SK-N-DZ (cell line): Measurements from ENCODE around the gene MACROH2A2. TPM values are rescaled to one million over a fixed set of nuclear protein-coding genes. Genes with fewer than 3 reads are reported as not detected.
"Not testable (repeated sequence)": the region's sequence is repeated elsewhere in the genome, so short reads cannot be mapped to it uniquely, and the experiment has no call there.

Source experiments
- DNase-seq: peaks from one replicate; pipeline ENCODE4 v3.0.0-alpha.2; 2015; ENCODE audit warnings: low spot score
- polyA plus RNA-seq, 2 experiments: library from polyadenylated mRNA; depleted of rRNA; stranded (reverse); fragments of >200 nt; gene quantifications; 2 replicates each; pipeline ENCODE4 v1.2.3, GENCODE V29; 2014

The MACROH2A2 gene
- 107 and 109 TPM in 2 replicates for polyA plus RNA-seq (2014; cell fraction: cytosol; rRNA removed)
- polyA plus RNA-seq (2014; cell fraction: nucleus; rRNA removed), result 53.0 and 56.0 TPM in 2 replicates

GRCh38 chr10:70052462-70053217 is at the start of gene MACROH2A2:
MACROH2A2 (plus strand) TSS chr10:70052846; CDS start chr10:70075659, 22,813 bp downstream.
- DNase-seq, result peak; percentile 89

DNA sequence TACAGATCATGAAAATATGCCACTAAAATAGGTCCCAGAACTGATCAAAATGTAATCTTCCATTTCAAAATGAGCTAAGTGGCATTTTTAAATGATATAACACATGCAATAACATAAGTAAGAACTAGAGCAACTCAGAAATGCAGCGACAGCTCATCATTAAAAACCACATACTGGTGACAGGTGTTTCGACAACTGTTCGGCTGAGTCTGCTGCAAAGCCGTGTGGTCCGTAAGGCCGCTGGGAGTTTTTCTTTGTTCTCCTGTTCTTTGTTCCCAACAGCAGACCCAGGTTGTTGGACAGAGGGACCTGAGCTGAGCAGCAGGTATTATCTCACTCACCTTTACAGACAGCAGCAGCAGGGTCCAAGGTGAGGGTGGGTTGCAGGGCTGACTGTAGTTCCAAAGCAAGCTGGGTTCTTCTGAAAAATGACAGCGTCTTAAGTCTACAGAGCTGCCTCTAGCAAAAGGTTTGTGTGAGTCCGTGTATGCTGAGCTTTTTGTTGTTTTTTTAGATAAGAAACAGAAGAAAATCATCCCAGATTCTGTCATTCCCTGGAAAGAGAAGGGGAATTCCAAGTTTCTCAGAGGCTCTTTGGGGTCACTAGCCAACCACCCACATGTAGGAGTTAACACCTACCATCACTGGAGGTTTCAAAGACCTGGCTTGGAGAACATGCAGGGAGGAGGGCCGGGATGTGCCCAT is 45.4 kb upstream of the MACROH2A2 start:
- no peak for DNase-seq

DNA sequence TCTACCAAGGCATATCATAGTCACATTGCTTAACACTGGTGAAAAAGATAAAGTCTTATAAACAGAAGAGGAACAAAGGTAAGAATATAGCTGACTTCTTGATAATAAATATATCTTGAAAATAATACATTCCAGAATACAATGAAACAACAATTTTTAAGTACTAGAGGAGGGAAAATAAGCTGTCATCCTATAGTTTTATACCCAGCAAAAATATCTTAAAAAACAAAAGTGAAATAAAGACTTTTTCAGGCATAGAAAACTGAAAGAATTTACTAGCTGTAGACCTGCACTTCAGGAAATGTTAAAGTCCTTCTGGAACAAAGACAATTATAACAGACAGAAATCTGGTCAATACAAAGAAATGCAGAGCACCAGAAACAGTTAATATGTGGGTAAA is 21.4 kb upstream of the MACROH2A2 start:
- DNase-seq, result no peak

- no peak for DNase-seq
Observed at GRCh38 chr10:70032667-70033289, 19.9 kb upstream of the MACROH2A2 start.

DNA sequence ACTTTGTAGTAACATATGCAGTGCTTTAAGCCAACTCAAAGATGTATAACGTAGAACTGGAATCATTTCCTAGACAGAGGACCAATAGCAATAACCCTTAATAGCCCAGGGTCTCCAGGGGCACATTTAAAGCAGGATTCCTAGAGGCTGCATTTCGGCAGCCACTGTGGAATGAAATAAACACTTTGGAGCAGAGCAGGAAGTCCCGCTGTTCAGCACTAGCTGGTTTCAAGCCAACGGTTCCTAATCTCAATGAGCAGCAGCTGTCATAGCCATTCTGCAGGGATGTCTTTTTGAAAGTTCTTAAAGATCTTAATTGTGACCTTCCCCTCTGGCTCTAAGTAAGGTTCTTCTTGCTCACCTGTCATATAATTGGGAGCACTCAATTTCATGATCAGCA is 18.4 kb upstream of the MACROH2A2 start:
- DNase-seq, result no peak

- no peak for DNase-seq
Observed at GRCh38 chr10:70035531-70035930, 17.1 kb upstream of the MACROH2A2 start.

- no peak for DNase-seq
Observed at GRCh38 chr10:70038923-70039322, 13.7 kb upstream of the MACROH2A2 start.

- no peak for DNase-seq
Observed at GRCh38 chr10:70041016-70041415, 11.6 kb upstream of the MACROH2A2 start.

GRCh38 chr10:70041739-70042138 is 10.9 kb upstream of the MACROH2A2 start:
- DNase-seq, result not testable (repeated sequence)

GRCh38 chr10:70047066-70047465 is 5.6 kb upstream of the MACROH2A2 start:
- DNase-seq, result not testable (repeated sequence)

DNA sequence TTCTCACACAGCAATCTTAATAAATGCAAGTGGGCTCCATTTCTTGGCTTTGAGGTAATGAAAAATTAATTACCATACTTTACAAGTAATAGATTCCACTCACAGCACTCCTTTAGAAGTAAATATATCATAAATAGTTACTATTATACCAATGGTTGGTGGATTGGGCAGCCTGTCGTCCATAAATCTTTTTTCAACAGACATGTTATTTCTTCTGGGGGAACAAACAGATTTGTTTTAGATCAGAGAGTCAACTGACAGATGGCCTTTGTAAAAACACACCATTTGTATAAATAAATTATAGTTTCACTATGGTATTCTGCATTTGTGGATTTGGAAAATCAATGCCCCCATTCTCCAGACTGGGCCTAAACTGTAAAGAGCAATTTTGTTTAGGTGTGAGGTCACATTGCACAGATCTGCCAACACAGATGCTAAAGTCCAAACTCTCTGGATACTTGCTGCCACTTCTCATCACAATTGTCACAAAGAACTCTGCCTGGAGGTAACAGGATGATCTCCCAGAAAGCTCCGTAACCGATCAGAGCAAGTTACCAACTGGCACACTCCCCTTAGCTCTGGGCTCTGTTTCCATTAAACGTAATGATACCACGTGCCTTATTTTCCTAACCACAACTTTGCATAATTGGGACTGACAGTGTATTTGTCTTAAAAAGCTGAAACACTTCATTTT is 4.5 kb upstream of the MACROH2A2 start:
- DNase-seq, result no peak

DNA sequence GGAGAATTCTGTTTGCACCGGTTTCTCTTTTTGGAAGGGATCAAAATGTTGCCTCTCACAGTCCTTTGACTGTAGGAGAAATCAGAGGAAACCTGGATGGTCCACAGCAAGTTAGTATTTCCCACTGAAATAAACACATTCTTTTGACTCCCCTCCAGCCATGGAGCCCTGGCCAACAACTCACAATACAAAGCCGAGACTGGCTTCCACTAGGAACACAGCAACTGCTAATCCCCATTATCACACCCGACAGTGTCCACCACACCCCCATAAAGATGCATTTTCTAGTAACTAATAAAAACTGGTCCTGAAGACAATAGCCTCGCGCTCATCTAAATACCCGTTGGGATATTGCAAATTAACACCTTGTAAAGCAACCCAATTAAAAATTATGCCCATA is 798 bp upstream of the MACROH2A2 start:
- DNase-seq, result no peak

GRCh38 chr10:70053218-70053840 is 683 bp downstream of the MACROH2A2 start:
- no peak for DNase-seq

- DNase-seq, result peak; percentile 63
Observed at GRCh38 chr10:70053841-70054288, 1.2 kb downstream of the MACROH2A2 start.

- DNase-seq, result no peak
Observed at GRCh38 chr10:70054902-70055301, 2.3 kb downstream of the MACROH2A2 start.

DNA sequence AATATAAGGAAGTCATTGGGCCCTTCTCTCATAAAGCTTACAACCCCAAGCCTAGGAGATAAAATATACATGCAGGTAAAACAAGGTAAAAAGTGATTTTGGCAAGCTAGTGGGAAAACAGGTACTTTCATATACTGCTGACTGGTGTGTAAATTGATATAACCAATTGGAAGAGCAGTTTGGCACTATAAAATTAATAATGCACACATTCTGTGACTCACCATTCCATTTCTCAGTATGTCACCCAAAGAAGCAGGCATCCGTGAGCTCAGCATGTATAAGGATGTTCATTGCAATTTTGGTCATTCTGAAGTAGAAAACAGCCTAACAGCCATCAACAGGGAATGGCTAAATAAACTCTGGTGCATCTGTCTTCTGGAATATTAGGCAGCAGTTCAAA is 2.9 kb downstream of the MACROH2A2 start:
- DNase-seq, result no peak

DNA sequence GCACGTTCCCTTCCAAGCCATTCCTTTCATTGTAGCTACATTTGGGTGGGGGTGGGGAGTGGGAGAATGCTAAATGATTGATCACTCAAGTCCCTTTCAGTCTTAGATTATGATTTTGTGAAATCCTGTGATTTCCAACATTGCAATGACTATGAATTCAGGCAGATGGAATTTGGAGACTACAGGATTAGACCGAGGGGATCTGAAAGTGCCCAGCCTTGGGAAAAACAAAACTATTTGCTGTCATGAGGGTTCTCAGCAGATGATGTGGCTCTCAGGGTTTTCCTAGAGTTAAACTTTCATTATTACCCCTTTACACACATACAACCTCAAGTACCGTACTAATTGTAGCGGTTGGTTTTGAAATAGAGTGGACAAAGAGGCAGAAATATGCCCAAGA is 4.7 kb downstream of the MACROH2A2 start:
- DNase-seq, result no peak

DNA sequence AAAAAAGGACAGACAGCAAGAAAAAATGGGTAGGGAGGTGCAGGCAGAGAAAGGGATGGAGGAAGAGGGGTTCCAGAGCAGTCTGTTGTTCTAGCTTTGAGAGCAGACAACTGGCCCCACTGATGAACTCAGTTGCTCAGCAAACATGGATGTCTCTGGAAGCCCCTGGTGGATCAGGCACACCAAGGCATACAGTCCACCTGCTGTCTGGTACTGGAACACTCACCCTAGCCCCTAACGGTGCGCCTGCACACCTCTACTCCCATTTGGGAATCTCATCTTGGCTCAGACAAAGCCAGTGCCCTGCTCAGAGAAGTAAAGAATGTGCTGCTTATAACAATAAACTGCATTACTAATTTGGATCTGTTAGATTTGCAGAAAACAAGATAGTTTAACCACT is 7.7 kb downstream of the MACROH2A2 start:
- no peak for DNase-seq

DNA sequence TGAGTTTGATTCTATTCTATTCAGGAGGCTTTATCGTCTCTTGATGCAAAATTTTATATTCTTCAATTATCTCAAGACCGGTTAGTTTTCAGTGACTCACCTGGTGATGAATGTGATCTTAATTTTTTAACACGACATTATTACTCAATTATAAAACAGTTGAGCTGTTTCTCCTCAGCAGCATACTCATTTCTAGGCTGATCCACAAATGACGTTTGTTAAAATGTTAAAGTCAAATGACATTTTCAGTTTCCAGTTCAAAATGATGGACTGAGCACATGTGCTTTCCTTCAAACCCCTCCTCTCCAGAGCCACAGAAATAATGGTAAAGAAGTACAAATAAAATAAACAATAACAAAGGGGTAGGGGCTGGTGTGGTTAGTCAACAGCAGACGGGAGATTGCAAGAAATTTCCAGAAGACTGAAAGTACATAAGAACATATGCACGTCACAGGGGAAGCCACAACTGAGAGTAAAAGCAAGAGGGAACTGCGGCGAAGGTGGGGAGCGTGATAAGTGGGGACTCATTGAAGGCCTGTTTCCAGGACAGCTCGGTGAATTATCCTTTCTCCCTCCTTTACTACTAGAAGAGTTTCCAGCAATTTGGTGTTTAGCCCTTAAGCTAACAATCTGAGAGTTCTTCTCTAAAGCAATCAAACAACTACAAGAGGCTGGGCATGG is 10.9 kb downstream of the MACROH2A2 start:
- no peak for DNase-seq

GRCh38 chr10:70064486-70064885 is 11.8 kb downstream of the MACROH2A2 start:
- no peak for DNase-seq

GRCh38 chr10:70066190-70066589 is 13.5 kb downstream of the MACROH2A2 start:
- DNase-seq, result no peak
